B cell (primary cell): ENCODE data around the gene UGT1A6. TPM values are rescaled to one million over a fixed set of nuclear protein-coding genes. Genes with fewer than 3 reads are reported as not detected.

Experiments used
- ATAC-seq: fragments of 200-7000 bp; cut with Tn5 transposase; one replicate; pipeline ENCODE4 v1.10.0; 2021; ENCODE audit warnings: low read depth, mild to moderate bottlenecking, moderate number of reproducible peaks, moderate library complexity
- CTCF ChIA-PET: fragments of 350-600 bp; sonication (Branson Sonifier 250); formaldehyde crosslinking; loops from one replicate; lab custom pipeline; 2021; ENCODE audit warnings: antibody characterized with exemption, inconsistent platforms; lab: Charles Lee
- POLR2A ChIA-PET: fragments of 350-600 bp; sonication (Branson Sonifier 250); formaldehyde crosslinking; loops from one replicate; lab custom pipeline; 2021; ENCODE audit warnings: antibody characterized with exemption; lab: Charles Lee
- DNase-seq: peaks from one replicate; pipeline ENCODE4 v3.0.0; 2013
- H2AFZ ChIP-seq: 2 replicates; pipeline ENCODE4 v1.6.1; 2012; ENCODE audit warnings: mild to moderate bottlenecking, low read depth, low read length; ENCODE audit not compliant: insufficient read depth, poor library complexity, severe bottlenecking
- H3K27ac ChIP-seq, 2 donors: 1 replicate in 1 of 2; 2 replicates in 1 of 2; pipeline ENCODE4 v1.5.1; 2012 to 2013; ENCODE audit warnings: low read length in 2 of 2, mild to moderate bottlenecking in 2 of 2, moderate library complexity in 1 of 2
- H3K27me3 ChIP-seq, 4 experiments: fragments of 200-600 bp in 1 of 4; sonication (generic) in 1 of 4; replicated peaks in 1 of 4; 1 replicate in 2 of 4; 2 replicates in 2 of 4; pipeline versions ENCODE4 v1.6.1 to v1.7.0; 2013 to 2016; ENCODE audit warnings: low read length in 3 of 4, mild to moderate bottlenecking in 2 of 4, mixed read lengths in 1 of 4, moderate library complexity in 1 of 4; ENCODE audit not compliant: insufficient read depth in 4 of 4, control insufficient read depth in 3 of 4; ENCODE audit errors: control extremely low read depth in 1 of 4
- H3K36me3 ChIP-seq, 2 experiments: replicated peaks in 1 of 2; 1 replicate in 1 of 2; 2 replicates in 1 of 2; pipeline versions ENCODE4 v1.6.1 to v1.7.1; 2013; ENCODE audit warnings: low read length in 1 of 2; ENCODE audit not compliant: insufficient read depth in 2 of 2, control insufficient read depth in 1 of 2; ENCODE audit errors: control extremely low read depth in 1 of 2, extremely low read depth in 1 of 2
- H3K4me1 ChIP-seq, 2 donors: fragments of 200-600 bp in 1 of 2; sonication (generic) in 1 of 2; 1 replicate in 1 of 2; 2 replicates in 1 of 2; pipeline versions ENCODE4 v1.5.1 to v1.6.1; 2013 to 2017; ENCODE audit warnings: low read length in 2 of 2; ENCODE audit not compliant: control insufficient read depth in 2 of 2, insufficient read depth in 2 of 2
- H3K4me2 ChIP-seq: replicated peaks from 2 replicates; pipeline ENCODE3; 2012; ENCODE audit warnings: mild to moderate bottlenecking, low read depth, low read length; ENCODE audit not compliant: poor library complexity, severe bottlenecking
- H3K4me3 ChIP-seq, 5 experiments: fragments of 200-600 bp in 1 of 5; sonication (generic) in 1 of 5; 1 replicate in 3 of 5; 2 replicates in 2 of 5; pipeline versions ENCODE4 v1.5.1 to v1.7.0; 2011 to 2016; ENCODE audit warnings: low read length in 4 of 5, mild to moderate bottlenecking in 4 of 5, low read depth in 2 of 5, control low read depth in 1 of 5, moderate library complexity in 1 of 5; ENCODE audit not compliant: insufficient read depth in 1 of 5; ENCODE audit errors: control extremely low read depth in 1 of 5, extremely low read depth in 1 of 5
- H3K79me2 ChIP-seq: fragments of 200-600 bp; sonication (generic); one replicate; pipeline ENCODE4 v1.6.0; 2016; ENCODE audit warnings: low read length; ENCODE audit not compliant: control insufficient read depth, insufficient read depth
- H3K9ac ChIP-seq: fragments of 200-600 bp; sonication (generic); 2 replicates; pipeline ENCODE4 v1.6.1; 2017; ENCODE audit warnings: mild to moderate bottlenecking, low read length, moderate library complexity
- H3K9me3 ChIP-seq, 3 donors: one replicate each; pipeline versions ENCODE4 v1.6.1 to v1.7.1; 2013; ENCODE audit warnings: low read length in 2 of 3; ENCODE audit not compliant: control insufficient read depth in 2 of 3, insufficient read depth in 1 of 3; ENCODE audit errors: control extremely low read depth in 1 of 3
- H4K20me1 ChIP-seq: 2 replicates; pipeline ENCODE4 v1.6.0; 2012; ENCODE audit warnings: mild to moderate bottlenecking, low read length; ENCODE audit not compliant: insufficient read depth, control insufficient read depth, poor library complexity, severe bottlenecking
- H3K27ac Mint-ChIP-seq: one replicate; pipeline ENCODE4 v1.8.0; 2021; ENCODE audit warnings: mixed read lengths
- H3K27me3 Mint-ChIP-seq: one replicate; pipeline ENCODE4 v1.8.0; 2021; ENCODE audit warnings: mixed read lengths
- H3K4me1 Mint-ChIP-seq: one replicate; pipeline ENCODE4 v1.8.0; 2021; ENCODE audit warnings: mixed read lengths
- H3K4me3 Mint-ChIP-seq: one replicate; pipeline ENCODE4 v1.8.0; 2021; ENCODE audit warnings: mixed read lengths
- H3K9me3 Mint-ChIP-seq: one replicate; pipeline ENCODE4 v1.8.0; 2022; ENCODE audit warnings: mixed read lengths; ENCODE audit not compliant: insufficient read depth
- EZH2 ChIP-seq: IDR thresholded peaks from 2 replicates; pipeline ENCODE4 v1.6.1; 2012; ENCODE audit warnings: borderline replicate concordance, low read depth, mild to moderate bottlenecking, moderate library complexity, low read length; ENCODE audit not compliant: insufficient read depth, poor library complexity, severe bottlenecking
- WGBS: methylation state at CpG from one replicate; pipeline ENCODE4 v1.1.5; 2013; ENCODE audit warnings: missing lambda C conversion rate; ENCODE audit not compliant: insufficient coverage; 5-methylcytosine and 5-hydroxymethylcytosine counted together
- intact Hi-C: fragments of 100-400 bp; cut with micrococcal nuclease; formaldehyde crosslinking; loops from one replicate; pipeline ENCODE4 v1.10.0; 2022
- polyA plus RNA-seq: library from polyadenylated mRNA; depleted of rRNA; stranded (reverse); fragments of >200 nt; gene quantifications from 2 replicates; pipeline ENCODE4 v1.2.3, GENCODE V29; 2012
- total RNA-seq, 2 donors: library from RNA; stranded (reverse); fragments of 120-200 nt in 1 of 2; gene quantifications; 1 replicate in 1 of 2; 2 replicates in 1 of 2; pipeline versions ENCODE4 v1.2.3 to v1.2.4, GENCODE V29; 2013 to 2022
- TF ChIP-seq, protein P1 (sequence below): fragments of 200-600 bp; IDR thresholded peaks from one replicate; pipeline ENCODE4 v1.8.0; 2022; ENCODE audit warnings: antibody characterized with exemption, mild to moderate bottlenecking

The UGT1A6 gene
- total and polyA plus RNA-seq, 2 donors (not counting 1 experiment from before 2014, with no cell fraction given): not detected

DNA sequence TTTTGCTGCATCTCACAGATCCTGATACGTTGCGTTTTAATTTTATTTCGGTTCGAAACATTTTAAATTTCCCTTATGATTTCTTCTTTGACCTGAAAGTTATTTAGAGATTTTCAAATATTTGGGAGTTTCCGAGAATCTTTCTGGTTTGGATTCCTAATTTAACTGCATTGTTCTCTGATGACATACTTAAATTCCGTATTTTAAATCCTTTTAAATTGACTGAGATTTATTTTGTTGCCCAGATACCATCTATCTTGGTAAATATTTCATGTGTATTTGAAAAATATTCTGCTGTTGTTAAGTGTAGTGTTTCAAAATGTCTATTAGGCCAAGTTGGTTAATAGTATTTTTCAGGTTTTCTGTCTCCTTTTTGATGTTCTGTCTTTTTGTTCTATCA, 123.2 kb downstream of the UGT1A6 start:
- ATAC-seq: no peak
- Histone ChIP-seq H3K4me2 (no peak overlapping the region), H3K27ac (no peak overlapping the region), H3K4me1 (no peaks in the 10 kb centered on the region), H3K9me3 (peaks cover 0 to 6% (median 0%) of the 10 kb centered on the region in 3 donors), H3K9ac (no peak overlapping the region), H4K20me1 (no peaks in the 10 kb centered on the region), H2AFZ (no peak overlapping the region), H3K4me3 (no peak overlapping the region), H3K79me2 (no peaks in the 10 kb centered on the region), H3K36me3 (no peaks in the 10 kb centered on the region), H3K27me3 (peaks cover 0 to 5% (median 0%) of the 10 kb centered on the region in 4 experiments)
- no CpG with 5 or more reads among the region's 6 CpGs for WGBS
- ChIA-PET POLR2A (no interaction called here), CTCF (no interaction called here)
- H3K4me1 Mint-ChIP-seq: no peaks in the 10 kb centered on the region
- intact Hi-C loops: no loop called here
- TF ChIP-seq, protein P1, sequence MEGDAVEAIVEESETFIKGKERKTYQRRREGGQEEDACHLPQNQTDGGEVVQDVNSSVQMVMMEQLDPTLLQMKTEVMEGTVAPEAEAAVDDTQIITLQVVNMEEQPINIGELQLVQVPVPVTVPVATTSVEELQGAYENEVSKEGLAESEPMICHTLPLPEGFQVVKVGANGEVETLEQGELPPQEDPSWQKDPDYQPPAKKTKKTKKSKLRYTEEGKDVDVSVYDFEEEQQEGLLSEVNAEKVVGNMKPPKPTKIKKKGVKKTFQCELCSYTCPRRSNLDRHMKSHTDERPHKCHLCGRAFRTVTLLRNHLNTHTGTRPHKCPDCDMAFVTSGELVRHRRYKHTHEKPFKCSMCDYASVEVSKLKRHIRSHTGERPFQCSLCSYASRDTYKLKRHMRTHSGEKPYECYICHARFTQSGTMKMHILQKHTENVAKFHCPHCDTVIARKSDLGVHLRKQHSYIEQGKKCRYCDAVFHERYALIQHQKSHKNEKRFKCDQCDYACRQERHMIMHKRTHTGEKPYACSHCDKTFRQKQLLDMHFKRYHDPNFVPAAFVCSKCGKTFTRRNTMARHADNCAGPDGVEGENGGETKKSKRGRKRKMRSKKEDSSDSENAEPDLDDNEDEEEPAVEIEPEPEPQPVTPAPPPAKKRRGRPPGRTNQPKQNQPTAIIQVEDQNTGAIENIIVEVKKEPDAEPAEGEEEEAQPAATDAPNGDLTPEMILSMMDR: no peak
- no peak for TF ChIP-seq EZH2
- no peak overlapping the region for H3K27ac Mint-ChIP-seq
- peaks cover 18% of the 10 kb centered on the region for H3K27me3 Mint-ChIP-seq
- DNase-seq: no peak
- no peak overlapping the region for H3K4me3 Mint-ChIP-seq
- no peaks in the 10 kb centered on the region for H3K9me3 Mint-ChIP-seq

GRCh38 chr2:233816334-233816733, 123.6 kb downstream of the UGT1A6 start:
- intact Hi-C loops: no loop called here
- no peak overlapping the region for H3K27ac Mint-ChIP-seq
- CTCF ChIA-PET: interaction anchor here (0.6 kb wide), 1 partner anchor 692 kb away, joined by 3 read pairs; no protein-coding TSS in a partner anchor
- no peaks in the 10 kb centered on the region for H3K4me1 ChIP-seq
- TF ChIP-seq, protein P1: no peak
- no peak for TF ChIP-seq EZH2
- no peaks in the 10 kb centered on the region for H3K79me2 ChIP-seq
- 83% methylated on average over 1 of the region's 2 CpGs for WGBS
- no peak overlapping the region for H3K9ac ChIP-seq
- peaks cover 0 to 5% (median 0%) of the 10 kb centered on the region in 4 experiments for H3K27me3 ChIP-seq
- ATAC-seq (no peak), DNase-seq (no peak)
- no peak overlapping the region for H3K27ac ChIP-seq
- no peaks in the 10 kb centered on the region for H3K4me1 Mint-ChIP-seq
- no peaks in the 10 kb centered on the region for H3K9me3 Mint-ChIP-seq
- H3K4me3 ChIP-seq: no peak overlapping the region
- peaks cover 16% of the 10 kb centered on the region for H3K27me3 Mint-ChIP-seq
- H3K4me2 ChIP-seq: no peak overlapping the region
- peaks cover 0 to 6% (median 0%) of the 10 kb centered on the region in 3 donors for H3K9me3 ChIP-seq
- POLR2A ChIA-PET: no interaction called here
- H3K36me3 ChIP-seq: no peaks in the 10 kb centered on the region
- no peak overlapping the region for H3K4me3 Mint-ChIP-seq
- no peak overlapping the region for H2AFZ ChIP-seq
- no peaks in the 10 kb centered on the region for H4K20me1 ChIP-seq
